HEK293T (cell line): Measurements from ENCODE around the gene RANBP6.
"Not testable (repeated sequence)": the region's sequence is repeated elsewhere in the genome, so short reads cannot be mapped to it uniquely, and the experiment has no call there.

Experiments used
- CTCF ChIA-PET: fragments of 350-600 bp; formaldehyde crosslinking; extraction: SDS; loops from one replicate; lab custom pipeline; 2021; ENCODE audit warnings: antibody characterized with exemption, inconsistent platforms; lab: Yijun Ruan, JAX
- POLR2A ChIA-PET: fragments of 350-600 bp; formaldehyde crosslinking; extraction: SDS; loops from one replicate; lab custom pipeline; 2020; ENCODE audit warnings: antibody characterized with exemption, inconsistent platforms; lab: Yijun Ruan, JAX
- DNase-seq: peaks from one replicate; pipeline ENCODE4 v3.0.0; 2012; ENCODE audit warnings: mixed read lengths; ENCODE audit errors: extremely low spot score
- ARNT ChIP-seq: fragments of 450-650 bp; IDR thresholded peaks from 2 replicates; pipeline ENCODE4 v1.6.1; 2017; ENCODE audit warnings: mild to moderate bottlenecking
- BHLHE40 ChIP-seq: fragments of 450-650 bp; IDR thresholded peaks from 2 replicates; pipeline ENCODE4 v1.6.1; 2016; ENCODE audit warnings: mild to moderate bottlenecking, moderate library complexity, borderline replicate concordance
- CTBP1 ChIP-seq: fragments of 450-650 bp; IDR thresholded peaks from 2 replicates; pipeline ENCODE4 v1.6.1; 2016; ENCODE audit warnings: borderline replicate concordance
- ELF4 ChIP-seq: fragments of 450-650 bp; IDR thresholded peaks from 2 replicates; pipeline ENCODE4 v1.6.1; 2017; ENCODE audit warnings: antibody characterized with exemption
- FOXA1 ChIP-seq: fragments of 450-650 bp; IDR thresholded peaks from 2 replicates; pipeline ENCODE4 v1.6.1; 2016; ENCODE audit warnings: mild to moderate bottlenecking
- FOXM1 ChIP-seq: fragments of 450-650 bp; IDR thresholded peaks from 2 replicates; pipeline ENCODE4 v1.6.1; 2017; ENCODE audit warnings: mild to moderate bottlenecking, borderline replicate concordance
- HDGF ChIP-seq: fragments of 450-650 bp; IDR thresholded peaks from 2 replicates; pipeline ENCODE4 v1.6.1; 2017; ENCODE audit warnings: antibody characterized with exemption, borderline replicate concordance
- L3MBTL2 ChIP-seq: fragments of 450-650 bp; conservative IDR thresholded peaks from 2 replicates; pipeline ENCODE4 v1.6.1; 2016; ENCODE audit warnings: mild to moderate bottlenecking
- LEF1 ChIP-seq: fragments of 450-650 bp; IDR thresholded peaks from 2 replicates; pipeline ENCODE4 v1.6.1; 2017; ENCODE audit warnings: mild to moderate bottlenecking, borderline replicate concordance
- NFRKB ChIP-seq: fragments of 450-650 bp; IDR thresholded peaks from 2 replicates; pipeline ENCODE4 v1.6.1; 2016; ENCODE audit warnings: mild to moderate bottlenecking, moderate library complexity
- SP1 ChIP-seq: fragments of 450-650 bp; IDR thresholded peaks from 2 replicates; pipeline ENCODE4 v1.6.1; 2017
- SUZ12 ChIP-seq: fragments of 450-650 bp; IDR thresholded peaks from 2 replicates; pipeline ENCODE4 v1.6.1; 2016; ENCODE audit warnings: mild to moderate bottlenecking
- TARDBP ChIP-seq: fragments of 450-650 bp; IDR thresholded peaks from 2 replicates; pipeline ENCODE4 v1.6.1; 2016
- ZNF384 ChIP-seq: fragments of 450-650 bp; IDR thresholded peaks from 2 replicates; pipeline ENCODE4 v1.6.1; 2016
- TF ChIP-seq, protein P1 (sequence below): fragments of 450-650 bp; IDR thresholded peaks from 2 replicates; pipeline ENCODE4 v1.6.1; 2016

The RANBP6 gene

DNA sequence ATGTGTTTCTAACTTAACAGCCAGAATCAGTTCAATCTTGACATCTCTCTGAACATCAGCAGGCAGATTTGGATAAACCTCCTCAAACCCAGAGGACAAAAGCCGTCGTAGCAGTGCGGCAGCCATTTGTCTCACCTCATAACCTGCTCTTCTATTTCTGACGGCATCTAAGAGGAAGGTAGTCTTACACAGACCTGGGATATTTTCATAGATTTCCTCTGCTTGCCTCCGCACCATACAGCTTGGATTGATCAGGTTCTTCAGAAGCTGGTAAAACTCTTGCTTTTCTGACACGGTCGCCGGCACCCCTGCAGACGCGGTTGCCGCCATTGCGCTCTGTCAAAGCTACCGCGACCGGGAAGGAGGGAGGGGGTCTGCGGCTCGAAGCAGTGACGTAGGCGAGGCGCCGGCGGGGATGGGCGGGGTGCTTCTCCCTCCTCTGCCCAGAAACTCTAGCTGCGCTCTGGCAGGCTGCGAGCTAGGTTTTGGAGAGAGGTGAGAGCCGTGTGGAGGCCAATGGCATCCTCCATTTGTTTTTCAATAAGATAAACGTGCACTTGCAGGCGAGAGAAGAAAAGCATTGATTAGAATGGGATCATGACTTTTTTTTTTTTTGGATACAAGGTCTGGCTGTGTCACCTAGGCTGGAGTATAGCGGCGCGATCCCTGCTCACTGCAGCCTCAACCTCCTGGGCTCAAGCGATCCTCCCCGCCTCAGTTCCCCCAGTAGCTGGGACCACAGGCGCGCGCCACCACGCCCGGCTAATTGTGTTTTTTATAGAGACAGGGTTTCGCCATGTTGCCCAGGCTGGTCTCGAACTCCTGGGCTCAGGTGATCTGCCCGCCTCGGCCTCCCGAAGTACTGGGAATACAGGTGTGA is at the start of gene RANBP6:
Gene RANBP6, minus strand, starts transcription at position 347 of the 880 bp plus-strand sequence. Its CDS starts 17 bp downstream, at position 330.
- DNase-seq: peak; percentile 78

DNA sequence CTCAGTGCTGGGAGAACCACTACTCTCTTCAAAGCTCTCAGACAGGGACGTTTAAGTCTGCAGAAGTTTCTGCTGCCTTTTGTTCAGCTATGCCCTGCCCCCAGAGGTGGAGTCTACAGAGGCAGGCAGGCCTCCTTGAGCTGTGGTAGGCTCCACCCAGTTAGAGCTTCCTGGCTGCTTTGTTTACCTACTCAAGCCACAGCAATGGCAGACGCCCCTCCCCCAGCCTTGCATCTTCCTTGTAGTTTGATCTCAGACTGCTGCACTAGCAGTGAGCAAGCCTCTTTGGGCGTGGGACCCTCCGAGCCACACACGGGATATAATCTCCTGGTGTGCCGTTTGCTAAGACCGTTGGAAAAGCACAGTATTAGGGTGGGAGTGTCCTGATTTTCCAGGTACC is 47.7 kb upstream of the RANBP6 start:
- POLR2A ChIA-PET, DNase-seq, CTCF ChIA-PET: not testable (repeated sequence)

More for the DNA sequence above, at the start of gene RANBP6:
- CTCF ChIA-PET: interaction anchor here (0.5 to 0.6 kb wide), 2 partner anchors 75 to 624 kb away, joined by 3 to 4 read pairs; no protein-coding TSS in a partner anchor
- TF ChIP-seq TARDBP (no peak), ZNF384 (no peak), ARNT (no peak), ELF4 (no peak), HDGF (no peak), L3MBTL2 (peak; percentile 82; the same call in 1 of the 2 replicates), NFRKB (peak; percentile 70; the same call in 1 of the 2 replicates)
- POLR2A ChIA-PET: interaction anchor here (0.8 to 1.5 kb wide), 8 partner anchors 7 to 136 kb away, joined by 3 to 8 read pairs (median 4); a partner anchor contains a TSS

DNA sequence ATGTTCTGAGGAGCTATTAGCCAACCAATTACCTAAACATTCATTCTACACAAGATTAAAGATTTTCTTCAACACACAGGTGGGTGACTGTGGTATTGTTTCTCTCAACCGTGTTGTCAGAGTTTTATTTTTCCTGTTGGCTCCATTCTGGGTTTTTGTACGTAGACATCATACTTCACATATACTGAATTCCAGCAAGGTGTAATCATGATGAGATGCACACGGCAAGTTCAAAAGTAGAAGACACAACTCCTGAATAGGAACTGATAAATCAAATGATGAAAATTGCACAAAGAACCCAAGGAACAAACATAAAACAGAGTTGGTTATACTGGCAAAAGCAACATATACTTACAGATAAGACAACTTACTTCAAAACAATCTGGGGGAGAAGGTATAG is 40.2 kb upstream of the RANBP6 start:
- TF ChIP-seq SUZ12: no peak
- CTCF ChIA-PET: interaction anchor here (2.0 to 2.8 kb wide), 2 partner anchors 169 to 251 kb away, joined by 12 to 24 read pairs; no protein-coding TSS in a partner anchor
- DNase-seq: no peak
- POLR2A ChIA-PET: no interaction called here

DNA sequence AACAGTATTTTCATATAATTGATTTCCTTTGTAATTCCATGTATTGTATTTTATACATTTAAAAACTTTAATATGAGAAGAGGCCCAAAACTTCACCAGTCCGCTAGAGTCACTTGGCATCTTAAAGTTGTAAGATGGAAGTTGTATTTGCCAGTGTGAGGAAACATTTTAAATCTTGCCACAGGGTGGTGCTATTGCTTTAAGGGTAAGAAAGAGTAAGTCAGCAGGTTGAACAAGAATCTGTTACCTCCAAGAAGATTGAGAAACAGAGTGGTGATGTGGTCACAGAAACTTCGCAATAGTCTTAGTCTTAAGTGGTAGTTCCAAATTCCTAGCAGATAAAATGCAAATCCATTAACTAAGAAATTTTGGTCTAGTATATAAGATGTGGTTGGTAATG is 39.8 kb upstream of the RANBP6 start:
- no peak for TF ChIP-seq ARNT
- POLR2A ChIA-PET: no interaction called here
- DNase-seq: peak; percentile 22
- CTCF ChIA-PET: interaction anchor here (2.0 to 2.8 kb wide), 2 partner anchors 169 to 251 kb away, joined by 12 to 24 read pairs; no protein-coding TSS in a partner anchor

DNA sequence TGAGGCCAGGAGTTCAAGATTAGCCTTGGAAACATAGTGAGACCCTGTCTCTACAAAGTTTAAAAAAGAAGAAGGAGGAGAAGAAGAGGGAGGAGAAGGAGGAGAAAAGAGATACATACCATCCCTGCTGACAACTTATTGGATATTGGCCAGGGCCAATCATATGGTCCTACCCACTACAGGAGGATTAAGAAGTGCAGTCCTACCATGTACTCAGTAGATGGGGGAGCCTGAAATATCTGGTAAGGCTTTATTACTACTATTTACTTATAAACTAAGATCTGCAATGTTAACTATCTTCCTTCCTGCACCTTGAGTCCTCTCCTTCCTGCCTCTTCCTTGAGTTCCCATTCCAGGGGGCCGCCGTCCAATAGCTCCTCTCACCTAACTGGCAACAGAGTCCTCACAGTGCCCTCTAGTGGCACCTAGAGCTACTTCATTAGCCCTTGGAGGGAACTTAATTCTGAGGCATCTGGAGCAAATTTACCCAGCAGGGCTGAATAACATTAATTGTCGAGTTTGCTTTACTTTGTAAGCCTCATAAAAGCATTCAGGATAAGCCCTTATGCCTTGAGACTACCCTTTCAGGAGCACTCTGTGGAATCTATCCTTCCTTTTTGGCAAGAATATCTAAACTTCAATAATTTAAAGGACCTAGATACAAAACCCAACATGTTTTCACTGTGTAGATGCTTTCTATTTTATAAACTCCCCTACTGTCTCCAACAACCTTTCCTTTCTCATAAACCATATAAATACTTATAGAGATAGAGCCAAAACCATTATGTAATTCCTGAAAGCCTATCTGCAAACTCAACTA is 39.1 kb upstream of the RANBP6 start:
- ChIA-PET CTCF (interaction anchor here (0.6 to 2.8 kb wide), 8 partner anchors 8 to 252 kb away, joined by 3 to 24 read pairs (median 4); no protein-coding TSS in a partner anchor), POLR2A (no interaction called here)
- TF ChIP-seq LEF1 (no peak), FOXM1 (no peak), ARNT (no peak), BHLHE40 (no peak), SUZ12 (no peak), FOXA1 (no peak), TARDBP (no peak), ELF4 (no peak), SP1 (no peak), L3MBTL2 (no peak), CTBP1 (no peak), HDGF (no peak)
- TF ChIP-seq, protein P1, sequence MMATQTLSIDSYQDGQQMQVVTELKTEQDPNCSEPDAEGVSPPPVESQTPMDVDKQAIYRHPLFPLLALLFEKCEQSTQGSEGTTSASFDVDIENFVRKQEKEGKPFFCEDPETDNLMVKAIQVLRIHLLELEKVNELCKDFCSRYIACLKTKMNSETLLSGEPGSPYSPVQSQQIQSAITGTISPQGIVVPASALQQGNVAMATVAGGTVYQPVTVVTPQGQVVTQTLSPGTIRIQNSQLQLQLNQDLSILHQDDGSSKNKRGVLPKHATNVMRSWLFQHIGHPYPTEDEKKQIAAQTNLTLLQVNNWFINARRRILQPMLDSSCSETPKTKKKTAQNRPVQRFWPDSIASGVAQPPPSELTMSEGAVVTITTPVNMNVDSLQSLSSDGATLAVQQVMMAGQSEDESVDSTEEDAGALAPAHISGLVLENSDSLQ: no peak
- DNase-seq: peak; percentile 56

DNA sequence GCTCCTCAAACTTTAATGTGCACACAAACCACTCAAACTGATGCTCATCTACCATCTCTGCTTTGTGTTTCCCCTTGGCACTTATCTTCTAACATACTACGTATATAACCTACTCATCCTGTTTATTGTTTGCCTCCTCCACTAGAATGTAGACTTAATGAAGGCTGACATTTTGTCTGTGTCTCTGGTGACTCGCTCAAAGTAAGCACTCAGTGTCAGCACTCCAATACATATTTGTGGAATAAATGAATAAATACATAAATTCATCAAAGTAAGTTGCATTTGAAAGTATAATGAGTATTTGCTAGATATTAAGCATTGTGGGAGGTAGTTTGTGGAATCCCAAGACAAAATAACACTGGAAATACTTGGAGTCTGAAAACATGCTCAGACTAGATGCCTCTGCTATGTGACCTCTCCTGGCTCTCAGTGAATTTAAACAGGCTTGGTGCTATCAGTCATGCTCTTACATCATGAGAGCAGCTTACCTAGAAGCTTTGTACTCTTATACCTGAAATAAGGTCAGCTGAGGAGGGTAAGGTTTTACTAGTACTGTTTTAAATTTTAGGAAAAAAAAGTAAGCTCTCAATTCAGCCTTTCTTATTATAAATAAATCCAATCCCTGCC is 37.0 kb upstream of the RANBP6 start:
- TF ChIP-seq ARNT: no peak
- TF ChIP-seq BHLHE40: no peak
- no peak for TF ChIP-seq ZNF384
- TF ChIP-seq TARDBP: no peak
- no peak for TF ChIP-seq SUZ12
- TF ChIP-seq L3MBTL2: no peak
- no peak for TF ChIP-seq FOXA1
- TF ChIP-seq, protein P1: no peak
- TF ChIP-seq FOXM1: no peak
- POLR2A ChIA-PET: no interaction called here
- no peak for DNase-seq
- CTCF ChIA-PET: no interaction called here

DNA sequence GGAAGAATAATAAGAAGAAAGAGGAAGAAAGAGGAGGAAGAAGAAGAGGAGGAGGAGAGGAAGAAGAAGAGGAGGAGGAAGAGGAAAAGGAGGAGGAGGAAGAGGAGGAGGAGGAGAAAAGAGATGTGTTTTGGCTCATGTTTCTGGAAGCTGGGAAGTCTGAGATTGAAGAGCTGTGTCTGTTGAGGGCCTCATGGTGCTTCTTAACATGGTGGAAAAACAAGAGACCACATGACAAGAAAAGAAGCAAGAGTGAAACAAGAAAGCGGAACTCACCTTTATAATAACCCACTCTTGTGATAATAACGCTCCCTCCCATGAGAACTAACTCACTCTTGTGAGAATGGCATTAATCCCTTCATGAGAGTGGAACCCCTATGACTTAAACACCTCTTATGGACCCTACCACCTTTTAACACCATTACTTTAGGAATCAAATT is 36.1 kb upstream of the RANBP6 start:
- no peak for DNase-seq
- no peak for TF ChIP-seq ARNT
- no peak for TF ChIP-seq BHLHE40
- TF ChIP-seq HDGF: no peak
- TF ChIP-seq, protein P1: no peak
- TF ChIP-seq L3MBTL2: no peak
- TF ChIP-seq TARDBP: no peak
- no peak for TF ChIP-seq FOXA1
- TF ChIP-seq ZNF384: no peak
- TF ChIP-seq CTBP1: no peak
- ChIA-PET CTCF (no interaction called here), POLR2A (no interaction called here)
